IMR-90 (cell line): Measurements from ENCODE around the gene S100A5. TPM values are rescaled to one million over a fixed set of nuclear protein-coding genes. Genes with fewer than 3 reads are reported as not detected.

ENCODE experiments used
- ATAC-seq: fragments of 200-7000 bp; cut with Tn5 transposase; 2 replicates; pipeline ENCODE4 v1.9.1; 2020; ENCODE audit warnings: low read depth, mild to moderate bottlenecking, moderate library complexity
- BruUV-seq: library from RNA; stranded (reverse); fragments of 400-500 nt; replicated peaks from 2 replicates; lab custom pipeline; 2021; lab: Mats Ljungman, UMichigan
- CTCF ChIA-PET: fragments of 300-600 bp; formaldehyde crosslinking; extraction: SDS; loops from one replicate; lab custom pipeline; 2021; ENCODE audit warnings: antibody characterized with exemption; lab: Yijun Ruan, JAX
- POLR2A ChIA-PET: fragments of 300-600 bp; sonication (Branson Sonifier 250); formaldehyde crosslinking; loops from one replicate; lab custom pipeline; 2022; ENCODE audit warnings: antibody characterized with exemption; ENCODE audit not compliant: unreplicated experiment; lab: Charles Lee
- DNase-seq: peaks from one replicate; pipeline ENCODE4 v3.0.0; 2013
- H2AFZ ChIP-seq: replicated peaks from 2 replicates; pipeline ENCODE3; 2013; ENCODE audit warnings: low read length, mild to moderate bottlenecking; ENCODE audit not compliant: poor library complexity
- H2AK5ac ChIP-seq: 2 replicates; pipeline ENCODE4 v1.6.1; 2013; ENCODE audit warnings: low read depth, low read length, inconsistent platforms
- H2AK9ac ChIP-seq: replicated peaks from 2 replicates; pipeline ENCODE3; 2013; ENCODE audit warnings: mild to moderate bottlenecking, low read depth, low read length, moderate library complexity; ENCODE audit not compliant: poor library complexity
- H2BK120ac ChIP-seq: 2 replicates; pipeline ENCODE4 v1.6.1; 2013; ENCODE audit warnings: low read depth, low read length, inconsistent platforms
- H2BK15ac ChIP-seq: 3 replicates; pipeline ENCODE4 v1.6.1; 2013; ENCODE audit warnings: low read depth, low read length, inconsistent platforms
- H2BK20ac ChIP-seq: 2 replicates; pipeline ENCODE4 v1.6.1; 2013; ENCODE audit warnings: low read depth, mild to moderate bottlenecking, inconsistent platforms, low read length, moderate library complexity
- H2BK5ac ChIP-seq: 2 replicates; pipeline ENCODE4 v1.6.1; 2013; ENCODE audit warnings: mild to moderate bottlenecking, low read depth, low read length, inconsistent platforms; ENCODE audit not compliant: poor library complexity, severe bottlenecking
- H3K14ac ChIP-seq: replicated peaks from 2 replicates; pipeline ENCODE4 v1.6.1; 2013; ENCODE audit warnings: low read depth, low read length, inconsistent platforms
- H3K18ac ChIP-seq: 2 replicates; pipeline ENCODE4 v1.6.1; 2013; ENCODE audit warnings: low read depth, low read length, control low read depth
- H3K23ac ChIP-seq: 2 replicates; pipeline ENCODE4 v1.6.1; 2013; ENCODE audit warnings: low read depth, low read length, inconsistent platforms
- H3K27ac ChIP-seq: 2 replicates; pipeline ENCODE4 v1.5.1; 2013; ENCODE audit warnings: mild to moderate bottlenecking, control low read depth, low read length; ENCODE audit not compliant: insufficient read depth
- H3K27me3 ChIP-seq: 2 replicates; pipeline ENCODE4 v1.6.1; 2013; ENCODE audit warnings: low read length; ENCODE audit not compliant: control insufficient read depth, insufficient read depth
- H3K36me3 ChIP-seq: 2 replicates; pipeline ENCODE4 v1.6.1; 2013; ENCODE audit warnings: low read length, mixed read lengths; ENCODE audit not compliant: control insufficient read depth, insufficient read depth
- H3K4ac ChIP-seq: 2 replicates; pipeline ENCODE4 v1.6.1; 2013; ENCODE audit warnings: low read depth, low read length, inconsistent platforms
- H3K4me1 ChIP-seq: 2 replicates; pipeline ENCODE4 v1.6.1; 2013; ENCODE audit warnings: low read length, mixed read lengths; ENCODE audit not compliant: control insufficient read depth, insufficient read depth
- H3K4me2 ChIP-seq: 2 replicates; pipeline ENCODE4 v1.6.1; 2013; ENCODE audit warnings: low read depth, mild to moderate bottlenecking, control low read depth, low read length, moderate library complexity
- H3K4me3 ChIP-seq: 2 replicates; pipeline ENCODE4 v1.5.1; 2013; ENCODE audit warnings: low read depth, mild to moderate bottlenecking, control low read depth, low read length, moderate library complexity; ENCODE audit not compliant: insufficient read depth
- H3K56ac ChIP-seq: 2 replicates; pipeline ENCODE4 v1.6.1; 2013; ENCODE audit warnings: low read length, inconsistent platforms; ENCODE audit not compliant: insufficient read depth; ENCODE audit errors: extremely low read depth
- H3K79me1 ChIP-seq, 2 experiments: 2 replicates each; pipeline ENCODE4 v1.6.1; 2013; ENCODE audit warnings: low read length in 2 of 2, inconsistent platforms in 1 of 2, low read depth in 1 of 2
- H3K9ac ChIP-seq: 2 replicates; pipeline ENCODE4 v1.6.1; 2013; ENCODE audit warnings: low read depth, low read length, control low read depth
- H3K9me1 ChIP-seq: 2 replicates; pipeline ENCODE4 v1.6.1; 2013; ENCODE audit warnings: low read length, inconsistent platforms; ENCODE audit not compliant: insufficient read depth
- H3K9me3 ChIP-seq: 2 replicates; pipeline ENCODE4 v1.6.1; 2013; ENCODE audit warnings: low read length; ENCODE audit not compliant: control insufficient read depth, insufficient read depth
- H4K20me1 ChIP-seq: 2 replicates; pipeline ENCODE4 v1.6.1; 2013; ENCODE audit warnings: low read length, inconsistent platforms; ENCODE audit not compliant: insufficient read depth
- H4K5ac ChIP-seq: 2 replicates; pipeline ENCODE4 v1.6.1; 2013; ENCODE audit warnings: mild to moderate bottlenecking, low read depth, low read length, control low read depth
- H4K8ac ChIP-seq, 2 experiments: 2 replicates each; pipeline ENCODE4 v1.6.1; 2013; ENCODE audit warnings: low read depth in 2 of 2, low read length in 2 of 2, control low read depth in 1 of 2, inconsistent platforms in 1 of 2
- H4K91ac ChIP-seq: 2 replicates; pipeline ENCODE4 v1.6.1; 2013; ENCODE audit warnings: low read depth, low read length, inconsistent platforms; ENCODE audit not compliant: insufficient read depth
- BHLHE40 ChIP-seq: fragments of 150-350 bp; IDR thresholded peaks from 2 replicates; pipeline ENCODE4 v1.6.1; 2016; ENCODE audit warnings: mild to moderate bottlenecking, low read depth, low read length
- CEBPB ChIP-seq: IDR thresholded peaks from 2 replicates; pipeline ENCODE4 v1.6.1; 2012; ENCODE audit warnings: low read depth, low read length, improper control_type of control experiment
- CHD1 ChIP-seq: IDR thresholded peaks from 2 replicates; pipeline ENCODE4 v1.6.1; 2012; ENCODE audit warnings: low read depth, low read length, improper control_type of control experiment
- FOS ChIP-seq: fragments of 150-350 bp; IDR thresholded peaks from 2 replicates; pipeline ENCODE4 v1.6.1; 2016; ENCODE audit warnings: low read depth, low read length
- MAFK ChIP-seq: IDR thresholded peaks from 2 replicates; pipeline ENCODE4 v1.6.1; 2012; ENCODE audit warnings: low read depth, low read length, improper control_type of control experiment
- MAZ ChIP-seq: IDR thresholded peaks from 2 replicates; pipeline ENCODE4 v1.6.1; 2012; ENCODE audit warnings: low read depth, mild to moderate bottlenecking, low read length, improper control_type of control experiment, moderate library complexity, borderline replicate concordance
- MXI1 ChIP-seq: IDR thresholded peaks from 2 replicates; pipeline ENCODE4 v1.6.1; 2012; ENCODE audit warnings: low read depth, mild to moderate bottlenecking, low read length, moderate library complexity, borderline replicate concordance
- NFE2L2 ChIP-seq: fragments of 150-350 bp; IDR thresholded peaks from 2 replicates; pipeline ENCODE4 v1.6.1; 2016; ENCODE audit warnings: low read depth, mild to moderate bottlenecking, low read length
- POLR2A ChIP-seq: IDR thresholded peaks from 2 replicates; pipeline ENCODE4 v1.6.1; 2012; ENCODE audit warnings: mild to moderate bottlenecking, low read depth, low read length
- RAD21 ChIP-seq: IDR thresholded peaks from 2 replicates; pipeline ENCODE4 v1.6.1; 2012; ENCODE audit warnings: low read length, improper control_type of control experiment
- RCOR1 ChIP-seq: IDR thresholded peaks from 2 replicates; pipeline ENCODE4 v1.6.1; 2012; ENCODE audit warnings: mild to moderate bottlenecking, low read length, improper control_type of control experiment; ENCODE audit not compliant: insufficient replicate concordance
- RFX5 ChIP-seq: IDR thresholded peaks from 2 replicates; pipeline ENCODE4 v1.8.0; 2012; ENCODE audit warnings: low read depth, mild to moderate bottlenecking, low read length, moderate library complexity
- SMC3 ChIP-seq: fragments of 150-350 bp; IDR thresholded peaks from 2 replicates; pipeline ENCODE4 v1.6.1; 2016; ENCODE audit warnings: low read depth, mild to moderate bottlenecking, antibody characterized with exemption, low read length, moderate library complexity
- USF2 ChIP-seq: fragments of 150-350 bp; IDR thresholded peaks from 2 replicates; pipeline ENCODE4 v1.6.1; 2017; ENCODE audit warnings: mild to moderate bottlenecking, antibody characterized with exemption, low read length, low read depth
- WGBS, 2 experiments: methylation state at CpG; one replicate each; pipeline versions ENCODE4 v1.1.5 to v1.1.7; 2013; ENCODE audit warnings: missing lambda C conversion rate in 2 of 2; ENCODE audit not compliant: insufficient read length in 1 of 2; ENCODE audit errors: extremely low coverage in 2 of 2; 5-methylcytosine and 5-hydroxymethylcytosine counted together
- dilution Hi-C: fragments of 300-500 bp; cut with HindIII; formaldehyde crosslinking; loops from one replicate; pipeline ENCODE4 v1.14.3; 2018; ENCODE audit warnings: low sequenced_read_pairs; ENCODE audit not compliant: unreplicated experiment
- in situ Hi-C: fragments of 300-500 bp; cut with MboI; formaldehyde crosslinking; loops from 3 replicates; pipeline ENCODE4 v1.14.3; 2019; ENCODE audit warnings: low sequenced_read_pairs, inconsistent platforms, mixed read lengths
- intact Hi-C: fragments of 100-400 bp; cut with micrococcal nuclease; formaldehyde crosslinking; loops from 2 replicates; pipeline ENCODE4 v1.10.0; 2022
- polyA plus RNA-seq, 3 experiments: library from polyadenylated mRNA; depleted of rRNA; stranded (reverse); fragments of >200 nt; gene quantifications; 2 replicates each; pipeline ENCODE4 v1.2.3, GENCODE V29; 2012; ENCODE audit warnings: low replicate concordance in 1 of 3
- total RNA-seq: library from RNA; depleted of rRNA; stranded (reverse); fragments of >200 nt; gene quantifications from 2 replicates; pipeline ENCODE4 v1.2.3, GENCODE V29; 2012
- TF ChIP-seq, protein P1 (sequence below): fragments of 150-350 bp; IDR thresholded peaks from 2 replicates; pipeline ENCODE4 v1.6.1; 2016; ENCODE audit warnings: low read depth, mild to moderate bottlenecking, low read length, moderate library complexity, borderline replicate concordance
- TF ChIP-seq, protein P2 (sequence below): conservative IDR thresholded peaks from 2 replicates; pipeline ENCODE4 v1.5.1; 2012; ENCODE audit warnings: mild to moderate bottlenecking, low read depth, low read length, improper control_type of control experiment

Gene S100A5
- total and polyA plus RNA-seq, 2 of the 4 experiments (the other 2 are of a cell fraction), result 0.27 TPM; not detected in 1

DNA sequence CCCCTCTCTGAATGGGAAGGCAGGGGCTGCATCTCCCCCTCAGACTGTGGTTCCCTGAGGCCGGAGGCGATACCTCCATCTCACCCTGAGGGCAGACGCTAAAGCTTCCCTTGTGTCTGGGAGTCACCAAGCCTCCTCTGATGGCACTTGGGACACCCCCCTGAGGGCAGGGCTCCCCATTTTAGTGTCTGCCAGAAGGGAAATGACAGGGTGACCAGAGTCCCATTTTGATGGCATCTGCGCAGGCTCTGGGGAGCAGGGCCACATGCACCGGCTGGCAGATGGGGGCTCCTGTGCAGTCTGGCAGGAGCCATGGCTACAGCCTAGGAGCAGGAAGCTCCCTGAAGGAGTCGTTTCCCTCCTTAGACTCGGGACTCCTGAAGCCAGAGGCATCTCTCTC is 23.3 kb upstream of the S100A5 start:
- TF ChIP-seq USF2 (no peak), POLR2A (no peak), NFE2L2 (no peak), FOS (no peak), MAFK (no peak), CHD1 (no peak), SMC3 (no peak), BHLHE40 (no peak), CEBPB (no peak), RAD21 (no peak), MXI1 (no peak), RFX5 (no peak), RCOR1 (no peak), MAZ (no peak)
- TF ChIP-seq, protein P1, sequence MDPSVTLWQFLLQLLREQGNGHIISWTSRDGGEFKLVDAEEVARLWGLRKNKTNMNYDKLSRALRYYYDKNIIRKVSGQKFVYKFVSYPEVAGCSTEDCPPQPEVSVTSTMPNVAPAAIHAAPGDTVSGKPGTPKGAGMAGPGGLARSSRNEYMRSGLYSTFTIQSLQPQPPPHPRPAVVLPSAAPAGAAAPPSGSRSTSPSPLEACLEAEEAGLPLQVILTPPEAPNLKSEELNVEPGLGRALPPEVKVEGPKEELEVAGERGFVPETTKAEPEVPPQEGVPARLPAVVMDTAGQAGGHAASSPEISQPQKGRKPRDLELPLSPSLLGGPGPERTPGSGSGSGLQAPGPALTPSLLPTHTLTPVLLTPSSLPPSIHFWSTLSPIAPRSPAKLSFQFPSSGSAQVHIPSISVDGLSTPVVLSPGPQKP, result no peak
- TF ChIP-seq, protein P2, sequence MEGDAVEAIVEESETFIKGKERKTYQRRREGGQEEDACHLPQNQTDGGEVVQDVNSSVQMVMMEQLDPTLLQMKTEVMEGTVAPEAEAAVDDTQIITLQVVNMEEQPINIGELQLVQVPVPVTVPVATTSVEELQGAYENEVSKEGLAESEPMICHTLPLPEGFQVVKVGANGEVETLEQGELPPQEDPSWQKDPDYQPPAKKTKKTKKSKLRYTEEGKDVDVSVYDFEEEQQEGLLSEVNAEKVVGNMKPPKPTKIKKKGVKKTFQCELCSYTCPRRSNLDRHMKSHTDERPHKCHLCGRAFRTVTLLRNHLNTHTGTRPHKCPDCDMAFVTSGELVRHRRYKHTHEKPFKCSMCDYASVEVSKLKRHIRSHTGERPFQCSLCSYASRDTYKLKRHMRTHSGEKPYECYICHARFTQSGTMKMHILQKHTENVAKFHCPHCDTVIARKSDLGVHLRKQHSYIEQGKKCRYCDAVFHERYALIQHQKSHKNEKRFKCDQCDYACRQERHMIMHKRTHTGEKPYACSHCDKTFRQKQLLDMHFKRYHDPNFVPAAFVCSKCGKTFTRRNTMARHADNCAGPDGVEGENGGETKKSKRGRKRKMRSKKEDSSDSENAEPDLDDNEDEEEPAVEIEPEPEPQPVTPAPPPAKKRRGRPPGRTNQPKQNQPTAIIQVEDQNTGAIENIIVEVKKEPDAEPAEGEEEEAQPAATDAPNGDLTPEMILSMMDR, result no peak
- H3K23ac ChIP-seq, result no peak overlapping the region
- H4K91ac ChIP-seq, result peak overlapping the region; percentile 66
- peak overlapping the region; percentile 36 for H2AFZ ChIP-seq
- H3K9ac ChIP-seq, result no peak overlapping the region
- peak overlapping the region; percentile 34 for H3K14ac ChIP-seq
- peak overlapping the region; percentile 65 for H3K4ac ChIP-seq
- ChIA-PET POLR2A (interaction anchor here (0.6 to 0.7 kb wide), 2 partner anchors 25 to 44 kb away, joined by 5 to 17 read pairs; no protein-coding TSS in a partner anchor), CTCF (no interaction called here)
- peak overlapping the region in 1 of 2 experiments; percentile 45; a peak in 1 of 4 replicates for H4K8ac ChIP-seq
- H2BK120ac ChIP-seq, result peak overlapping the region; percentile 87
- H3K56ac ChIP-seq, result no peak overlapping the region
- H2BK20ac ChIP-seq, result peak overlapping the region; percentile 51
- no peaks in the 10 kb centered on the region for H3K36me3 ChIP-seq
- intact Hi-C loops, result no loop called here
- no peak for ATAC-seq
- no peaks in the 10 kb centered on the region for H4K20me1 ChIP-seq
- H3K27me3 ChIP-seq, result no peaks in the 10 kb centered on the region
- H3K79me1 ChIP-seq, result peaks cover 4 to 48% of the 10 kb centered on the region in 2 experiments; a peak in 3 of 4 replicates
- peaks cover 28% of the 10 kb centered on the region for H3K9me1 ChIP-seq
- peak overlapping the region; percentile 94 for H2AK5ac ChIP-seq
- no peak for DNase-seq
- no CpG with 5 or more reads among the region's 7 CpGs for WGBS, 2 experiments
- no peak overlapping the region; the same call in 1 of the 2 replicates for H3K27ac ChIP-seq
- no peak overlapping the region for H3K4me3 ChIP-seq
- peak overlapping the region; percentile 62; the same call in 2 of the 3 replicates for H2BK15ac ChIP-seq
- in situ Hi-C loops, result loop anchor here (10.0 kb wide), 1 partner anchor 49 kb away; no protein-coding TSS in a partner anchor
- H3K4me1 ChIP-seq, result peaks cover 31% of the 10 kb centered on the region
- H3K18ac ChIP-seq, result peak overlapping the region; percentile 33; the same call in 1 of the 2 replicates
- no peaks in the 10 kb centered on the region for H3K9me3 ChIP-seq
- H4K5ac ChIP-seq, result peak overlapping the region; percentile 51; the same call in 1 of the 2 replicates
- H2AK9ac ChIP-seq, result peak overlapping the region; percentile 48
- peak overlapping the region; percentile 4 for H2BK5ac ChIP-seq
- BruUV-seq, result no TSS peak
- no peak overlapping the region for H3K4me2 ChIP-seq
- dilution Hi-C loops, result no loop called here
